ENCODE results near the gene DNAH7. TPM values are rescaled to one million over a fixed set of nuclear protein-coding genes. Genes with fewer than 3 reads are reported as not detected.

DNAH7 gene
- total RNA-seq, 1 donor from 2014 or later, result 1.2 TPM

DNA sequence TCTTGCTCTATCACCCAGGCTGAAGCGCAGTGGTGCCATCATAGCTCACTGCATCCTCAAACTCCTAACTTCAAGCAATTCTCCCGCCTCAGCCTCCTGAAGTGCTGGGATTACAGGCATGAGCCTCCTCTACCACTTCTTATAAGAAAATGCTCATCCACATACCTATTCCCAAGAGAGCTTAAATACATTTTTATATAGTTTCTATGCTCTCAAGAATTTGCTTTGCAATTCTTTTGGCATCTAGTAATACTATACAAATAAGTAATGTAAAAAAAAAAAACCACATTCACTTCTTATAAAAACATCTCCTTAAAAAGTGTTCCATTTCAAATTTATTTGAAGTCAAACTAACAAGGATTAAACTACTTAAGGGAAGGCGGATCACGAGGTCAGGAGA lies 197.3 kb downstream of the DNAH7 start:
- Histone ChIP-seq H3K4me2 (ENCODE audit: low read length) (no peak overlapping the region), H3K9me3 (ENCODE audit: insufficient read depth, low read depth, low read length) (no peaks in the 10 kb centered on the region), H3K27me3 (ENCODE audit: insufficient read depth, low read length) (no peaks in the 10 kb centered on the region), H4K20me1 (ENCODE audit: insufficient read depth, low read length) (no peaks in the 10 kb centered on the region), H3K9ac (ENCODE audit: low read length) (no peak overlapping the region), H3K4me3 (ENCODE audit: insufficient read depth, low read depth, low read length) (no peak overlapping the region), H3K79me2 (ENCODE audit: insufficient read depth, low read length) (no peaks in the 10 kb centered on the region), H3K4me1 (ENCODE audit: insufficient read depth, low read length) (no peaks in the 10 kb centered on the region), H2AFZ (ENCODE audit: low read depth, low read length) (no peak overlapping the region), H3K36me3 (ENCODE audit: insufficient read depth, low read length) (no peaks in the 10 kb centered on the region), H3K27ac (ENCODE audit: low read depth, low read length) (no peak overlapping the region)
- Mint-ChIP-seq H3K4me3 (ENCODE audit: unreplicated experiment) (no peak overlapping the region), H3K9me3 (ENCODE audit: unreplicated experiment) (no peaks in the 10 kb centered on the region), H3K4me1 (ENCODE audit: low read depth, unreplicated experiment) (no peaks in the 10 kb centered on the region), H3K27me3 (ENCODE audit: low read depth, unreplicated experiment) (peaks cover 3% of the 10 kb centered on the region), H3K27ac (ENCODE audit: unreplicated experiment) (no peak overlapping the region), H3K36me3 (ENCODE audit: low read depth, unreplicated experiment) (no peaks in the 10 kb centered on the region)
- FAIRE-seq, result no peak
- no peak for TF ChIP-seq EZH2 (IDR thresholded peaks at IDR 0.05; ENCODE audit: insufficient read depth, low read length)
- TF ChIP-seq, protein P1, sequence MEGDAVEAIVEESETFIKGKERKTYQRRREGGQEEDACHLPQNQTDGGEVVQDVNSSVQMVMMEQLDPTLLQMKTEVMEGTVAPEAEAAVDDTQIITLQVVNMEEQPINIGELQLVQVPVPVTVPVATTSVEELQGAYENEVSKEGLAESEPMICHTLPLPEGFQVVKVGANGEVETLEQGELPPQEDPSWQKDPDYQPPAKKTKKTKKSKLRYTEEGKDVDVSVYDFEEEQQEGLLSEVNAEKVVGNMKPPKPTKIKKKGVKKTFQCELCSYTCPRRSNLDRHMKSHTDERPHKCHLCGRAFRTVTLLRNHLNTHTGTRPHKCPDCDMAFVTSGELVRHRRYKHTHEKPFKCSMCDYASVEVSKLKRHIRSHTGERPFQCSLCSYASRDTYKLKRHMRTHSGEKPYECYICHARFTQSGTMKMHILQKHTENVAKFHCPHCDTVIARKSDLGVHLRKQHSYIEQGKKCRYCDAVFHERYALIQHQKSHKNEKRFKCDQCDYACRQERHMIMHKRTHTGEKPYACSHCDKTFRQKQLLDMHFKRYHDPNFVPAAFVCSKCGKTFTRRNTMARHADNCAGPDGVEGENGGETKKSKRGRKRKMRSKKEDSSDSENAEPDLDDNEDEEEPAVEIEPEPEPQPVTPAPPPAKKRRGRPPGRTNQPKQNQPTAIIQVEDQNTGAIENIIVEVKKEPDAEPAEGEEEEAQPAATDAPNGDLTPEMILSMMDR (IDR thresholded peaks at IDR 0.05; ENCODE audit: insufficient read depth, low read depth, low read length), result no peak
- no peak for DNase-seq (ENCODE audit: low read depth)

DNA sequence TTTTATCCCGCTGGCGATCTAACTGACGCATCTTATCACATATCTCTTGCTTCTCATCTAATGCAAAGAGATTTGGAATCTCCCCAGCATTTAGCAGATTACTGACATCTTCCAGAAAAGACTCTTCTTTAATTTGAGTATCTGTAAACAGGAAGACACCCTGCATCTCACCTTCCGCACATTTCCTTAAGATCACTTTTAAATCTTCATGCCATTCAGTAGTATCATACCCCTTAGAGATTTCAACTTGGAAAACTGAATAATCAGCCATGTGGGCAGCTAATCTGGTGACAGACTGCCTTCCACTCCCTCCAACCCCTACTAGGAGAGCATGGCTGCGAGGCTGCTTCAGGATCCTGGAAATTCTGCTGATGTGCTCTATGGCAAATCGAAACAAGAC lies 204.3 kb downstream of the DNAH7 start:
- Histone ChIP-seq H3K4me2 (ENCODE audit: low read length) (no peak overlapping the region), H3K9ac (ENCODE audit: low read length) (no peak overlapping the region), H3K4me3 (ENCODE audit: insufficient read depth, low read depth, low read length) (no peak overlapping the region), H3K4me1 (ENCODE audit: insufficient read depth, low read length) (no peaks in the 10 kb centered on the region), H3K27me3 (ENCODE audit: insufficient read depth, low read length) (no peaks in the 10 kb centered on the region), H3K9me3 (ENCODE audit: insufficient read depth, low read depth, low read length) (no peaks in the 10 kb centered on the region), H4K20me1 (ENCODE audit: insufficient read depth, low read length) (no peaks in the 10 kb centered on the region), H3K27ac (ENCODE audit: low read depth, low read length) (no peak overlapping the region), H3K36me3 (ENCODE audit: insufficient read depth, low read length) (no peaks in the 10 kb centered on the region), H3K79me2 (ENCODE audit: insufficient read depth, low read length) (no peaks in the 10 kb centered on the region), H2AFZ (ENCODE audit: low read depth, low read length) (no peak overlapping the region)
- H3K27me3 Mint-ChIP-seq (ENCODE audit: low read depth, unreplicated experiment), result no peaks in the 10 kb centered on the region
- no peak overlapping the region for H3K27ac Mint-ChIP-seq (ENCODE audit: unreplicated experiment)
- TF ChIP-seq, protein P1 (IDR thresholded peaks at IDR 0.05; ENCODE audit: insufficient read depth, low read depth, low read length), result no peak
- no peak for TF ChIP-seq EZH2 (IDR thresholded peaks at IDR 0.05; ENCODE audit: insufficient read depth, low read length)
- no peak for DNase-seq (ENCODE audit: low read depth)
- H3K36me3 Mint-ChIP-seq (ENCODE audit: low read depth, unreplicated experiment), result no peaks in the 10 kb centered on the region
- H3K4me1 Mint-ChIP-seq (ENCODE audit: low read depth, unreplicated experiment), result no peaks in the 10 kb centered on the region
- no peak overlapping the region for H3K4me3 Mint-ChIP-seq (ENCODE audit: unreplicated experiment)
- no peaks in the 10 kb centered on the region for H3K9me3 Mint-ChIP-seq (ENCODE audit: unreplicated experiment)
- FAIRE-seq, result no peak

DNA sequence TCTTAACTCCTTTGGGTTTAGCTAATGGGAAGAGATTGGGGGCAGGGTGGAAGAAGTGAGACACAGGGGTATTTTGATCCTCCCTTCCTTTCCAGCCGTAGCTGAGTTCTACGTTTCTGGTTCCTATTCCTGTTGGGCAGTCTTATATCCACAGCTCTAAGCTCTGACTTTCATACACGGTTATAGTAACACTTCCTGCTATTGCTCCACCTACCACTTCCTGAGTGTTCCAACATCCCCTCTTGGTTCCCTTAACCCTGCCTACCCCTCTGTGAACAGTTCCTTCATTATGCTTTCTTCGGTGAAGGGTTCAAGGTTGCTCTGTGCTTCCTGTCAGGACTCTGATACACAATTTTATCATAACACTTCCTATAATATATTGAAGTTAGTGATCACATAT lies 205.1 kb downstream of the DNAH7 start:
- Histone ChIP-seq H4K20me1 (ENCODE audit: insufficient read depth, low read length) (no peaks in the 10 kb centered on the region), H3K9me3 (ENCODE audit: insufficient read depth, low read depth, low read length) (no peaks in the 10 kb centered on the region), H3K9ac (ENCODE audit: low read length) (no peak overlapping the region), H3K4me2 (ENCODE audit: low read length) (no peak overlapping the region), H3K27me3 (ENCODE audit: insufficient read depth, low read length) (no peaks in the 10 kb centered on the region), H3K4me3 (ENCODE audit: insufficient read depth, low read depth, low read length) (no peak overlapping the region), H3K4me1 (ENCODE audit: insufficient read depth, low read length) (no peaks in the 10 kb centered on the region), H3K79me2 (ENCODE audit: insufficient read depth, low read length) (no peaks in the 10 kb centered on the region), H3K27ac (ENCODE audit: low read depth, low read length) (no peak overlapping the region), H3K36me3 (ENCODE audit: insufficient read depth, low read length) (no peaks in the 10 kb centered on the region), H2AFZ (ENCODE audit: low read depth, low read length) (no peak overlapping the region)
- TF ChIP-seq, protein P1 (IDR thresholded peaks at IDR 0.05; ENCODE audit: insufficient read depth, low read depth, low read length), result no peak
- no peak for TF ChIP-seq EZH2 (IDR thresholded peaks at IDR 0.05; ENCODE audit: insufficient read depth, low read length)
- H3K27ac Mint-ChIP-seq (ENCODE audit: unreplicated experiment), result no peak overlapping the region
- no peak for FAIRE-seq
- no peaks in the 10 kb centered on the region for H3K9me3 Mint-ChIP-seq (ENCODE audit: unreplicated experiment)
- no peaks in the 10 kb centered on the region for H3K27me3 Mint-ChIP-seq (ENCODE audit: low read depth, unreplicated experiment)
- H3K36me3 Mint-ChIP-seq (ENCODE audit: low read depth, unreplicated experiment), result no peaks in the 10 kb centered on the region
- DNase-seq (ENCODE audit: low read depth), result no peak
- H3K4me3 Mint-ChIP-seq (ENCODE audit: unreplicated experiment), result no peak overlapping the region
- no peaks in the 10 kb centered on the region for H3K4me1 Mint-ChIP-seq (ENCODE audit: low read depth, unreplicated experiment)
